Measurements from ENCODE around the gene ENGASE. TPM values are rescaled to one million over a fixed set of nuclear protein-coding genes. Genes with fewer than 3 reads are reported as not detected.

Gene ENGASE
- total and polyA plus RNA-seq, 7 experiments from 2014 or later, result 3.8 to 214 (median 82.7) TPM

DNA sequence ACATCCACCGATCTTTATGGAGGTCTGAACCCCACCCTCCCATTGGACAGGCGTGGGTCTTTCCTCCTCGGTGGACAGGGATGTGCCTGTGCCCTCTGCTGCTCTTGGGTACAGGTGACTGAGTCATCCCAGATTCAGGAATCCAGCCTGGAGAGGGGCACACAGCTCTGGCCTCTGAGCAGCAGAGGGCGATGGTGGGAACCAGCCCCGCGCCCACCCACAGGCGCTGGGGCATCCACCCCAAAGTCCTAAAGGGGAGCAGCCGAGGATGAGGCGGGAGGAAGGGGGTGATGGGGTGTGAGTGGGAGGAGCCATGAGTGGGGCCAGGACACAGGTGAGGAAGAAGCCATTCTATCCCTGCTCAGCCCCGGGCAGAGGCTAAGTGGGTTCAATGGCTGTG is 35.0 kb downstream of the ENGASE start:
- no peaks in the 10 kb centered on the region for H3K4me1 ChIP-seq (ENCODE audit: control insufficient read depth in 2 of 2, insufficient read depth in 2 of 2, low read length in 2 of 2)
- intact Hi-C loops (cut with micrococcal nuclease), result no loop called here
- no peaks in the 10 kb centered on the region for H3K36me3 ChIP-seq (ENCODE audit: control insufficient read depth in 2 of 3, insufficient read depth in 3 of 3, low read length in 3 of 3)
- Mint-ChIP-seq H3K9me3 (no peaks in the 10 kb centered on the region), H3K27ac (no peak overlapping the region), H3K4me1 (peaks cover 0 to 2% (median 0%) of the 10 kb centered on the region in 7 donors), H3K27me3 (peaks cover 0 to 1% (median 0%) of the 10 kb centered on the region in 5 donors), H3K4me3 (no peak overlapping the region), H3K36me3 (no peaks in the 10 kb centered on the region)
- ATAC-seq (no peak), DNase-seq (no peak)
- no peaks in the 10 kb centered on the region for H3K27me3 ChIP-seq (ENCODE audit: control insufficient read depth in 2 of 2, insufficient read depth in 2 of 2, low read length in 2 of 2)
- POLR2A ChIA-PET, result no interaction called here
- CTCF ChIA-PET, result no interaction called here
- no peak overlapping the region for H3K27ac ChIP-seq (ENCODE audit: low read depth, low read length)
- no peaks in the 10 kb centered on the region for H3K9me3 ChIP-seq (ENCODE audit: control insufficient read depth in 2 of 3, low read length in 3 of 3)
- H3K4me3 ChIP-seq (ENCODE audit: low read length), result no peak overlapping the region

DNA sequence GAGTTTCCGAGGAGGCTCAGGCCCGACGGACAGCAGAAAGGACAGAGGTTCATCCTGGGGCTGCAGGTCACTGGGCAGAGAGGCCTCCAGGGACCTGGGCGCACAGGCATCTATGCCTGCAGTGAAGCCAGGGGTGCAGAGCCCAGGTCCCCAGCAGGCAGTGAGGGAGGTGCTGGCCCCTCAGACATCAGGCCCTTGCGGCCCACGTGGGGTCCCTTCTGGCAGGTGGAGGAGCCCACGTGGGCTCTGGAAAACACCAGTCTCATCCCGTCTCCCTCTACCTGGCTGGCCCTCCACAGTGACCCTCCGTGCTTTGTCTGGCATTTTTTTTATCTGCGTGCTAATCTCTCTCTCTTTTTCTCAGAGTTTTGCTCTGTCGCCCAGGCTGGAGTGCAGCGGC is 36.5 kb downstream of the ENGASE start:
- DNase-seq (no peak), ATAC-seq (no peak)
- H3K27ac ChIP-seq (ENCODE audit: low read depth, low read length), result no peak overlapping the region
- no peaks in the 10 kb centered on the region for H3K27me3 ChIP-seq (ENCODE audit: control insufficient read depth in 2 of 2, insufficient read depth in 2 of 2, low read length in 2 of 2)
- Mint-ChIP-seq H3K27me3 (no peaks in the 10 kb centered on the region), H3K4me3 (no peak overlapping the region), H3K4me1 (peaks cover 0 to 2% (median 0%) of the 10 kb centered on the region in 7 donors), H3K27ac (no peak overlapping the region), H3K9me3 (no peaks in the 10 kb centered on the region), H3K36me3 (no peaks in the 10 kb centered on the region)
- H3K36me3 ChIP-seq (ENCODE audit: control insufficient read depth in 2 of 3, insufficient read depth in 3 of 3, low read length in 3 of 3), result no peaks in the 10 kb centered on the region
- ChIA-PET CTCF (no interaction called here), POLR2A (no interaction called here)
- intact Hi-C loops (cut with micrococcal nuclease), result no loop called here
- H3K9me3 ChIP-seq (ENCODE audit: control insufficient read depth in 2 of 3, low read length in 3 of 3), result no peaks in the 10 kb centered on the region
- H3K4me1 ChIP-seq (ENCODE audit: control insufficient read depth in 2 of 2, insufficient read depth in 2 of 2, low read length in 2 of 2), result no peaks in the 10 kb centered on the region
- no peak overlapping the region for H3K4me3 ChIP-seq (ENCODE audit: low read length)

GRCh38 chr17:79112471-79112870 is 37.8 kb downstream of the ENGASE start:
- Mint-ChIP-seq H3K4me1 (peaks cover 0 to 2% (median 0%) of the 10 kb centered on the region in 7 donors), H3K36me3 (no peaks in the 10 kb centered on the region), H3K27ac (no peak overlapping the region), H3K9me3 (no peaks in the 10 kb centered on the region), H3K27me3 (no peaks in the 10 kb centered on the region), H3K4me3 (no peak overlapping the region)
- Histone ChIP-seq H3K36me3 (ENCODE audit: control insufficient read depth in 2 of 3, insufficient read depth in 3 of 3, low read length in 3 of 3) (no peaks in the 10 kb centered on the region), H3K27me3 (ENCODE audit: control insufficient read depth in 2 of 2, insufficient read depth in 2 of 2, low read length in 2 of 2) (no peaks in the 10 kb centered on the region), H3K4me3 (ENCODE audit: low read length) (no peak overlapping the region), H3K4me1 (ENCODE audit: control insufficient read depth in 2 of 2, insufficient read depth in 2 of 2, low read length in 2 of 2) (no peaks in the 10 kb centered on the region), H3K27ac (ENCODE audit: low read depth, low read length) (no peak overlapping the region), H3K9me3 (ENCODE audit: control insufficient read depth in 2 of 3, low read length in 3 of 3) (no peaks in the 10 kb centered on the region)
- intact Hi-C loops (cut with micrococcal nuclease), result no loop called here
- no peak for ATAC-seq
- POLR2A ChIA-PET, result no interaction called here
- DNase-seq, result no peak
- CTCF ChIA-PET, result no interaction called here

GRCh38 chr17:79113699-79114457 is 39.3 kb downstream of the ENGASE start:
- H3K36me3 Mint-ChIP-seq, result no peaks in the 10 kb centered on the region
- Histone ChIP-seq H3K36me3 (ENCODE audit: control insufficient read depth in 2 of 3, insufficient read depth in 3 of 3, low read length in 3 of 3) (no peaks in the 10 kb centered on the region), H3K9me3 (ENCODE audit: control insufficient read depth in 2 of 3, low read length in 3 of 3) (no peaks in the 10 kb centered on the region), H3K27me3 (ENCODE audit: control insufficient read depth in 2 of 2, insufficient read depth in 2 of 2, low read length in 2 of 2) (no peaks in the 10 kb centered on the region), H3K4me3 (ENCODE audit: low read length) (no peak overlapping the region), H3K27ac (ENCODE audit: low read depth, low read length) (no peak overlapping the region), H3K4me1 (ENCODE audit: control insufficient read depth in 2 of 2, insufficient read depth in 2 of 2, low read length in 2 of 2) (no peaks in the 10 kb centered on the region)
- no peak overlapping the region for H3K4me3 Mint-ChIP-seq
- peaks cover 0 to 4% (median 0%) of the 10 kb centered on the region in 5 donors for H3K27me3 Mint-ChIP-seq
- ChIA-PET POLR2A (no interaction called here), CTCF (no interaction called here)
- H3K4me1 Mint-ChIP-seq, result peaks cover 0 to 3% (median 0%) of the 10 kb centered on the region in 7 donors
- no peak for DNase-seq
- intact Hi-C loops (cut with micrococcal nuclease), result no loop called here
- no peak for ATAC-seq
- no peaks in the 10 kb centered on the region for H3K9me3 Mint-ChIP-seq
- no peak overlapping the region for H3K27ac Mint-ChIP-seq

DNA sequence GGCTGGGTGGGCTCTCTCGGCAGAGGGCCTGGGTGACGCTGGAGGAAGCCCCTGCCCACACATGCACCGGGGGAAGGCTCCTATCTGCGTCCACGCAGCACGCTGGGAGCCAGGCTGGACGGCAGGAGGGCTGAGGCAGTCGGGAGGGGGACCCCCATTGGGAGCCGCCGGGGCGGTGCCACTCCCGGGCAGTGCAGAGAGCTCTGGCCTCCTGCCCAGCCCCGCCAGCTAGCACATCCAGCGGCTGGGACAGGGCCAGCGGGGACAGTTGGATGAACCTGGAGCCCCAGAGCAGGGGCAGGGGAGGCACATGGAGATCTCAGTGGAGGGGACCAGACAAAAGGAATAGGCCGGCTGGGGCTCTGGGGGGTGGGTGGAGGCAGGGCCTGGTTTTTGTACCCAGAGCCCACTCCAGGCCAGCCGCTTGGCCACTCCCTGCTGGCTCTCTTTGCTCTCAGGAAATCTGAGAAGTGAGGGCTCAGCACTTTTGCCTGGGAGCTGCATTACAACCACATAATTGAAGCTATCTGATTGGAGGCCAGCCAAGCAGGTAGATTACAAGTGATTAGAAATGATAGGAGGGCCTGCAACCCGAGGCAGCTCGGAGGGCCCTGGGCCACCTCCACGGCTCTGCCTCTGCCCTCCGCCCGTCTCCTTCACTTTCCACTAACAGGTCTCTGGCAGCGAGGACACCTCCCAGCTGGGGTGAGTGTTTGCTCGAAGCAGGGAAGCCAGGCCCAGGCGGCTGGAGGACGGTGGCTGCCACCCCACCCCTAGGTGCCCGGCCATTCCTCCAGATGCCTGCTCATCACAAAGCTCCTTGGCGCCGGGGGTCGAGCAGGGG is 40.1 kb downstream of the ENGASE start:
- CTCF ChIA-PET, result no interaction called here

DNA sequence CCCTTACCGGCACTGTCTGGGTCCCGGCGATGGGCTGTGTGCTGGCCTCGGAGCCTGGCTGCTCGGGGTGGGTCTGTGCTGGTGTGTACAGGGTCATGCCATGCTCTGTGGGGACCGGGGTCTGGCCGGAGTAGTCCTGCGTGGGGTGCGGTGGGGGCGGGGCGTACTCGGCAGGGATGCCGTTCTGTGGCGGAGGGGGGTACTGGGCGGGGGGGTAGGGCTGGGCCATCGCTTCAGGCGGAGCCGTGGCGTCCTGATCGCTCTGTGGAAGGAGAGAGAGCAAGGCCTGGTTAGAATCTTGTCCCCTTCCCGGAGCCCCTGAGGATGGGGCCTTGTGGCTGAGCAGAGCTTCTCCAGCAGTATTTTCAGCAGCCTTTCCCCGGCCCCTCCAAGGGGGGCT is 40.9 kb downstream of the ENGASE start:
- Histone ChIP-seq H3K27me3 (ENCODE audit: control insufficient read depth in 2 of 2, insufficient read depth in 2 of 2, low read length in 2 of 2) (no peaks in the 10 kb centered on the region), H3K9me3 (ENCODE audit: control insufficient read depth in 2 of 3, low read length in 3 of 3) (no peaks in the 10 kb centered on the region), H3K27ac (ENCODE audit: low read depth, low read length) (no peak overlapping the region), H3K36me3 (ENCODE audit: control insufficient read depth in 2 of 3, insufficient read depth in 3 of 3, low read length in 3 of 3) (no peaks in the 10 kb centered on the region), H3K4me1 (ENCODE audit: control insufficient read depth in 2 of 2, insufficient read depth in 2 of 2, low read length in 2 of 2) (no peaks in the 10 kb centered on the region), H3K4me3 (ENCODE audit: low read length) (no peak overlapping the region)
- Mint-ChIP-seq H3K27me3 (peaks cover 0 to 4% (median 0%) of the 10 kb centered on the region in 5 donors), H3K27ac (no peak overlapping the region), H3K4me3 (no peak overlapping the region), H3K36me3 (no peaks in the 10 kb centered on the region), H3K4me1 (peaks cover 0 to 3% (median 0%) of the 10 kb centered on the region in 7 donors), H3K9me3 (no peaks in the 10 kb centered on the region)
- ChIA-PET POLR2A (no interaction called here), CTCF (no interaction called here)
- DNase-seq (no peak), ATAC-seq (no peak)
- intact Hi-C loops (cut with micrococcal nuclease), result no loop called here

More for the DNA sequence above, 40.1 kb downstream of the ENGASE start:
- no peaks in the 10 kb centered on the region for H3K4me1 ChIP-seq (ENCODE audit: control insufficient read depth in 2 of 2, insufficient read depth in 2 of 2, low read length in 2 of 2)
- DNase-seq (no peak), ATAC-seq (no peak)
- no peak overlapping the region for H3K27ac ChIP-seq (ENCODE audit: low read depth, low read length)
- H3K4me3 ChIP-seq (ENCODE audit: low read length), result no peak overlapping the region
- no peak overlapping the region for H3K4me3 Mint-ChIP-seq
- peaks cover 0 to 3% (median 0%) of the 10 kb centered on the region in 7 donors for H3K4me1 Mint-ChIP-seq
- POLR2A ChIA-PET, result no interaction called here
- no peaks in the 10 kb centered on the region for H3K9me3 ChIP-seq (ENCODE audit: control insufficient read depth in 2 of 3, low read length in 3 of 3)
- H3K27me3 ChIP-seq (ENCODE audit: control insufficient read depth in 2 of 2, insufficient read depth in 2 of 2, low read length in 2 of 2), result no peaks in the 10 kb centered on the region
- H3K9me3 Mint-ChIP-seq, result no peaks in the 10 kb centered on the region
- H3K36me3 Mint-ChIP-seq, result no peaks in the 10 kb centered on the region
- H3K27ac Mint-ChIP-seq, result no peak overlapping the region
- H3K36me3 ChIP-seq (ENCODE audit: control insufficient read depth in 2 of 3, insufficient read depth in 3 of 3, low read length in 3 of 3), result no peaks in the 10 kb centered on the region
- intact Hi-C loops (cut with micrococcal nuclease), result no loop called here
- peaks cover 0 to 4% (median 0%) of the 10 kb centered on the region in 5 donors for H3K27me3 Mint-ChIP-seq

All from naive thymus-derived CD4-positive, alpha-beta T cell (primary cell).